ENCODE results near the gene SF3B3. TPM values are rescaled to one million over a fixed set of nuclear protein-coding genes. Genes with fewer than 3 reads are reported as not detected.

SF3B3 gene
- total RNA-seq, 5 donors from 2014 or later (not counting 1 experiment from before 2014, with no cell fraction given), result 202 to 291 (median 264) TPM

DNA sequence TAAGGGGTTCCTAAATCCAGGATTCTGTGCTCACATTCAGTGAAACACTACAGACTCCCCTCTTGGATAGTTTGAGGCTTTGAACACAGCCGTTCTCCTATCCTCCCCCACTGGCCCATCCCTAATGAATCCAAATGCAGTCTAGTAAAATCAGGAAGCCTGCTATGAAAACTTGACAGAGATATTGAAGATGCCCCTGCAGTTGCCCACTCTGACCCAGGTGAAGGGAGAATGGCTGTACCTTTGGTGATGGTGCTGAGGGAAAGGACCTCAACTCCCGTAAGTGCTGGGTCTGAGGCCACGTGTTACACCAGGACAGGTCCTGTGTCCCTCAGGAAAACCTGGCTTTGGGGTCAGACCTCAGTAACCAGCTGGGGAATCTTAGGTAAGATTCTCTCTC, 54.4 kb downstream of the SF3B3 start:
- H3K4me3 Mint-ChIP-seq, result no peak overlapping the region
- no CpG with 5 or more reads among the region's 3 CpGs for WGBS (ENCODE audit: insufficient coverage)
- Histone ChIP-seq H3K9me3 (no peaks in the 10 kb centered on the region), H3K27me3 (replicated peaks in 1 of 2; ENCODE audit: control insufficient read depth in 2 of 2, extremely low read depth in 1 of 2, insufficient read depth in 2 of 2, low read length in 1 of 2) (no peaks in the 10 kb centered on the region), H3K27ac (ENCODE audit: low read length) (no peak overlapping the region), H3K4me3 (ENCODE audit: control insufficient read depth in 1 of 2, extremely low read depth in 1 of 2, low read length in 1 of 2) (no peak overlapping the region), H3K36me3 (ENCODE audit: control insufficient read depth in 2 of 2, extremely low read depth in 1 of 2, insufficient read depth in 1 of 2, low read length in 1 of 2) (peaks cover 2 to 18% of the 10 kb centered on the region in 2 donors), H3K4me1 (ENCODE audit: control insufficient read depth in 1 of 2, extremely low read depth in 1 of 2, insufficient read depth in 2 of 2, low read length in 2 of 2) (peaks cover 0 to 4% of the 10 kb centered on the region in 2 experiments)
- peaks cover 3% of the 10 kb centered on the region for H3K36me3 Mint-ChIP-seq
- no peak for DNase-seq
- CTCF ChIA-PET, result no interaction called here
- H3K9me3 Mint-ChIP-seq, result no peaks in the 10 kb centered on the region
- no peak for ATAC-seq (replicated peaks in 1 of 4)
- H3K27ac Mint-ChIP-seq, result no peak overlapping the region
- no peaks in the 10 kb centered on the region for H3K27me3 Mint-ChIP-seq
- H3K4me1 Mint-ChIP-seq, result peaks cover 4 to 9% (median 6%) of the 10 kb centered on the region in 3 donors
- POLR2A ChIA-PET, result no interaction called here

DNA sequence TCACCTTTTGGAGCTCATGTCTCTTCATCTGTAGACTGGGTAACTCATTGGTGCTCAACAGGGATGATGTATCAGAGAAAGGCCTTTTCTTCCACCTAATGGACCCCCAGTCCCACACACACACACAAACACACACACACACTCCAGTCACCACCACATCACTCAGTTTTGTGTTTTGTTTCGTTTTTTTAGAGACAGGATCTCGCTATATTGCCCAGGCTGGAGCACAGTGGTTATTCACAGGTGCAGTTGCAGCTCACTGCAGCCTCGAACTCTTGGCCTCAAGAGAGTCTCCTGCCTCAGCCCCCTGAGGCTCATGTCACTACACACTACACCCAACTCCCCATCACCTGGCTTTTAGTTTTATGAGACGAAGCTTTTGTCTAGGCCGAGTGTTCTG, 55.6 kb downstream of the SF3B3 start:
- H3K4me1 ChIP-seq (ENCODE audit: control insufficient read depth in 1 of 2, extremely low read depth in 1 of 2, insufficient read depth in 2 of 2, low read length in 2 of 2), result peaks cover 0 to 4% of the 10 kb centered on the region in 2 experiments
- no peak overlapping the region for H3K27ac Mint-ChIP-seq
- H3K4me3 Mint-ChIP-seq, result no peak overlapping the region
- no peaks in the 10 kb centered on the region for H3K9me3 Mint-ChIP-seq
- POLR2A ChIA-PET, result no interaction called here
- H3K9me3 ChIP-seq, result no peaks in the 10 kb centered on the region
- DNase-seq (no peak), ATAC-seq (replicated peaks in 1 of 4) (no peak)
- WGBS (ENCODE audit: insufficient coverage), result 81% methylated on average over 3 of the region's 5 CpGs
- H3K36me3 Mint-ChIP-seq, result no peaks in the 10 kb centered on the region
- H3K36me3 ChIP-seq (ENCODE audit: control insufficient read depth in 2 of 2, extremely low read depth in 1 of 2, insufficient read depth in 1 of 2, low read length in 1 of 2), result peaks cover 2 to 7% of the 10 kb centered on the region in 2 donors
- CTCF ChIA-PET, result no interaction called here
- no peaks in the 10 kb centered on the region for H3K27me3 Mint-ChIP-seq
- H3K4me1 Mint-ChIP-seq, result peaks cover 4 to 9% (median 6%) of the 10 kb centered on the region in 3 donors
- no peaks in the 10 kb centered on the region for H3K27me3 ChIP-seq (replicated peaks in 1 of 2; ENCODE audit: control insufficient read depth in 2 of 2, extremely low read depth in 1 of 2, insufficient read depth in 2 of 2, low read length in 1 of 2)
- H3K4me3 ChIP-seq (ENCODE audit: control insufficient read depth in 1 of 2, extremely low read depth in 1 of 2, low read length in 1 of 2), result no peak overlapping the region
- H3K27ac ChIP-seq (ENCODE audit: low read length), result no peak overlapping the region

DNA sequence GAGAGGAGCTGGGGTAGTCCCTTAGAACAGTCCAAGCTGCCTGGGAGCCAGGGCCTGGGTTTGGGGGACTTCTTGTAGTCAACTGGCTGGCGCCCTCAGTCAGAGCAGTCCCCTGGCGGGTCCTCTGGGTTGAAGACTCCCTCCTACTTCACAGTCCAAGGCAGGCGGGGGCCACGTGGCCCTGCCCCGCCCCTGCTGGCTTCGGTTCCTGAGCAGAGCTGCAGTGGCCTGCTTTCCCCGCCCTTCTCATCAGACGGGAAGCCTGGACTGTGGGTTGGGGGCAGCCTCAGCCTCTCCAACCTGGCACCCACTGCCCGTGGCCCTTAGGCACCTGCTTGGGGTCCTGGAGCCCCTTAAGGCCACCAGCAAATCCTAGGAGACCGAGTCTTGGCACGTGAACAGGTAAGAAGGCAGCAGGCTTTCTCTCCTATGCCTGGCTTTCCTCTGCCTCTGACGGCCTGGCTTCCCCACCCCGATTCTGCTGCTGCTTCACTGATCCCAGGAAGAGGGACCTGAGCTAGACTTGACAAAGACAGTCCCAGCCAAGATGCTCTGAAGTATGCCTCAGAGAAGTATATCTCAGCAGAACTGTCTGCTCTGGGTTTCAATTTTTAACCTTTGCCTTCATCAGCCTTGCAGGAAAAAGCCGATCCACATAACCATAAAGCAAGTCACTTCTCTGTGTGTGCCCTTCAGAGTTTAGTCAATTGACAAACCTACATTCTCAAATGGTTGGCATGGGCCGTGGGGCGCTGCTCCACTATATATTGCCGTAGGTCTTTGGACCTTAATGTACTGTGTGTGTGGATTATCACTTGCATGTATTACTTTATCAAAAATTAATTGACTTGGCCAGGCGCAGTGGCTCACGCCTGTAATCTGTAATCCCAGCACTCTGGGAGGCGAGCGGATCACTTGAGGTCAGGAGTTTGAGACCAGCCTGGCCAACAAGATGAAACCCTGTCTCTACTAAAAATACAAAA, 56.3 kb downstream of the SF3B3 start:
- Mint-ChIP-seq H3K27ac (no peak overlapping the region), H3K4me3 (no peak overlapping the region), H3K36me3 (no peaks in the 10 kb centered on the region), H3K9me3 (no peaks in the 10 kb centered on the region), H3K4me1 (peaks cover 4 to 6% (median 4%) of the 10 kb centered on the region in 3 donors), H3K27me3 (no peaks in the 10 kb centered on the region)
- ChIA-PET CTCF (no interaction called here), POLR2A (no interaction called here)
- Histone ChIP-seq H3K4me1 (ENCODE audit: control insufficient read depth in 1 of 2, extremely low read depth in 1 of 2, insufficient read depth in 2 of 2, low read length in 2 of 2) (peaks cover 0 to 4% of the 10 kb centered on the region in 2 experiments), H3K4me3 (ENCODE audit: control insufficient read depth in 1 of 2, extremely low read depth in 1 of 2, low read length in 1 of 2) (no peak overlapping the region), H3K9me3 (no peaks in the 10 kb centered on the region), H3K36me3 (ENCODE audit: control insufficient read depth in 2 of 2, extremely low read depth in 1 of 2, insufficient read depth in 1 of 2, low read length in 1 of 2) (peaks cover 2% of the 10 kb centered on the region in 2 donors), H3K27ac (ENCODE audit: low read length) (no peak overlapping the region), H3K27me3 (replicated peaks in 1 of 2; ENCODE audit: control insufficient read depth in 2 of 2, extremely low read depth in 1 of 2, insufficient read depth in 2 of 2, low read length in 1 of 2) (no peaks in the 10 kb centered on the region)
- DNase-seq (no peak), ATAC-seq (replicated peaks in 1 of 4) (no peak)
- 72% methylated on average over 13 of the region's 21 CpGs for WGBS (ENCODE audit: insufficient coverage)

DNA sequence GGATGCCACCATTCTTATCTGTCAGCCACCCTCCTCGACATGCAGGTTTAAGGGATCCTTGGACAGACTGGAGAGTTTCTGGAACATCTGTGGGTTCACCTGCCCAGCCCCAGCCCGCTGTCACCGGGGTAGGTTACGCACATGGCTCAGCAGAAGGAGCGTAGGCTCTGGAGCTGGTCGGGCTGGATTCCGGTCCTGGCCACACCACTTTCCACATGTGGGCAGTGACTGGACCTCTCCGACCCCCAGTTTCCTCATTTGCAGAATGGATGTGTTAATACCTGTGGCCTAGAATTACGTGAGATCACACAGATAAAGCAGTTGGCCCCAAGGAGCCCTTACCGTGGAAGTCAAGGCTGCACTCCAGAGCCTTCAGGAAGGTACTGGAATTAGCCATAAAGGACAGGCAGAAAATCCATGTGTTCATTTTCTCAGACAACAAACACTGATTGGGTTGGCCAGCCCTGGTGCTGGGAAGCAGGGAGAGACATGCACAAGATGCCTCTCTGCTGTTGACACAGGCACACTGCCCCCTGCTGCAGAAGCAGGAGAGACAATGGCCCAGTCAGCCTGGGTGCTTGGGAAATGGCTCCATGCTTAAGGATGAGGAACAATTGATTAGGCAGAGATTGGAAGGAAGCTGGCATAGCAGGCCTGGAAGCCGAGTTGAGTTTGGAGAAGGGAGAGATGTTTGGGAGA, 58.8 kb downstream of the SF3B3 start:
- CTCF ChIA-PET, result no interaction called here
- Mint-ChIP-seq H3K36me3 (no peaks in the 10 kb centered on the region), H3K27me3 (no peaks in the 10 kb centered on the region), H3K4me1 (no peaks in the 10 kb centered on the region), H3K27ac (no peak overlapping the region), H3K9me3 (no peaks in the 10 kb centered on the region), H3K4me3 (no peak overlapping the region)
- 85% methylated on average over 9 of the region's 11 CpGs for WGBS (ENCODE audit: insufficient coverage)
- Histone ChIP-seq H3K27me3 (replicated peaks in 1 of 2; ENCODE audit: control insufficient read depth in 2 of 2, extremely low read depth in 1 of 2, insufficient read depth in 2 of 2, low read length in 1 of 2) (peaks cover 0 to 4% of the 10 kb centered on the region in 2 experiments), H3K4me3 (ENCODE audit: control insufficient read depth in 1 of 2, extremely low read depth in 1 of 2, low read length in 1 of 2) (no peak overlapping the region), H3K36me3 (ENCODE audit: control insufficient read depth in 2 of 2, extremely low read depth in 1 of 2, insufficient read depth in 1 of 2, low read length in 1 of 2) (no peaks in the 10 kb centered on the region), H3K4me1 (ENCODE audit: control insufficient read depth in 1 of 2, extremely low read depth in 1 of 2, insufficient read depth in 2 of 2, low read length in 2 of 2) (no peaks in the 10 kb centered on the region), H3K27ac (ENCODE audit: low read length) (no peak overlapping the region), H3K9me3 (no peaks in the 10 kb centered on the region)
- DNase-seq (no peak), ATAC-seq (replicated peaks in 1 of 4) (no peak)
- POLR2A ChIA-PET, result no interaction called here

DNA sequence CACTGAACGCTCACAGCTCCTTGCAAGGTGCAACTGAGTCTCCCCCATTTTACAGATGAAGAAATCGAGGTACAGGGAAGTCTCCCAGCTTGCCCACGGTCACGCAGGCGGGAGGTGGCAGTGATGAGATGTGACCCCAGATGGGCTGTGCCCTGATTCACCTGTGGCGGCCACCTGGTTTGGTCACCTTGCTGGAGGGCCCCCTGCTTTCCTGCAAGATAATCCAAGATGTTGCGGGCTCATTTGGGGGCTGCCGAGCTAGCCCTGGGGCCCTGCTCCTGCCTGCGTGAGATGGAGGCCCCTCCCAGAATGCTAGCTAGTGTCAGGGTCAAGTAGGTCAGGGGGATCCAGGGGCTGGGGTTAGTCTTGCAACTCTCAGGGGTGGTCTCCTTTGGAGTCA, 63.1 kb downstream of the SF3B3 start:
- Histone ChIP-seq H3K27me3 (replicated peaks in 1 of 2; ENCODE audit: control insufficient read depth in 2 of 2, extremely low read depth in 1 of 2, insufficient read depth in 2 of 2, low read length in 1 of 2) (peaks cover 0 to 13% of the 10 kb centered on the region in 2 experiments), H3K4me3 (ENCODE audit: control insufficient read depth in 1 of 2, extremely low read depth in 1 of 2, low read length in 1 of 2) (no peak overlapping the region), H3K9me3 (no peaks in the 10 kb centered on the region), H3K36me3 (ENCODE audit: control insufficient read depth in 2 of 2, extremely low read depth in 1 of 2, insufficient read depth in 1 of 2, low read length in 1 of 2) (no peaks in the 10 kb centered on the region), H3K4me1 (ENCODE audit: control insufficient read depth in 1 of 2, extremely low read depth in 1 of 2, insufficient read depth in 2 of 2, low read length in 2 of 2) (no peaks in the 10 kb centered on the region), H3K27ac (ENCODE audit: low read length) (no peak overlapping the region)
- WGBS (ENCODE audit: insufficient coverage), result 86% methylated on average over 9 of the region's 9 CpGs
- Mint-ChIP-seq H3K27me3 (peaks cover 0 to 4% of the 10 kb centered on the region in 2 donors), H3K36me3 (no peaks in the 10 kb centered on the region), H3K9me3 (no peaks in the 10 kb centered on the region), H3K4me1 (no peaks in the 10 kb centered on the region), H3K4me3 (no peak overlapping the region), H3K27ac (no peak overlapping the region)
- ChIA-PET CTCF (no interaction called here), POLR2A (no interaction called here)
- DNase-seq, result no peak
- ATAC-seq (replicated peaks in 1 of 4), result no peak

DNA sequence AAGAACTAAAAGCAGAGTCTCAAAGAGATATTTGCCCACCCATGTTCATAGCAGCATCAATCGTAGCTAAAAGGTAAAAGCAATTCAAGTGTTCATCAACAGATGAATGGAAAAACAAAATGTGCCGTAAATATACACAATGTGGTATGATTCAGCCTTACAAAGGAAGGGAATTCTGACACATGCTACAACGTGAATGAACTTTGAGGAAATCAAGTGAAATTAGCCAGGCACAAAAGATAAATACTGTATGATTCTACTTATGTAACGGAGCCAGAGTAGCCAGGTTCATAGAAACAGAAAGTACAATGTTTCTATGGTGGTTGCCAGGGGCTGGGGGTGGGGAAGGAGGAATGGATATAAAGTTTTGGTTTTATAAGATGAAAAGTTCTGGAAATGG, 64.9 kb downstream of the SF3B3 start:
- Mint-ChIP-seq H3K36me3 (no peaks in the 10 kb centered on the region), H3K27me3 (peaks cover 0 to 4% of the 10 kb centered on the region in 2 donors), H3K4me3 (no peak overlapping the region), H3K9me3 (no peaks in the 10 kb centered on the region), H3K4me1 (no peaks in the 10 kb centered on the region), H3K27ac (no peak overlapping the region)
- ATAC-seq (replicated peaks in 1 of 4), result no peak
- Histone ChIP-seq H3K9me3 (no peaks in the 10 kb centered on the region), H3K27ac (ENCODE audit: low read length) (no peak overlapping the region), H3K27me3 (replicated peaks in 1 of 2; ENCODE audit: control insufficient read depth in 2 of 2, extremely low read depth in 1 of 2, insufficient read depth in 2 of 2, low read length in 1 of 2) (peaks cover 0 to 15% of the 10 kb centered on the region in 2 experiments), H3K4me1 (ENCODE audit: control insufficient read depth in 1 of 2, extremely low read depth in 1 of 2, insufficient read depth in 2 of 2, low read length in 2 of 2) (no peaks in the 10 kb centered on the region), H3K36me3 (ENCODE audit: control insufficient read depth in 2 of 2, extremely low read depth in 1 of 2, insufficient read depth in 1 of 2, low read length in 1 of 2) (no peaks in the 10 kb centered on the region), H3K4me3 (ENCODE audit: control insufficient read depth in 1 of 2, extremely low read depth in 1 of 2, low read length in 1 of 2) (no peak overlapping the region)
- DNase-seq, result no peak
- ChIA-PET CTCF (no interaction called here), POLR2A (no interaction called here)
- WGBS (ENCODE audit: insufficient coverage), result 60% methylated on average over 4 of the region's 4 CpGs

Measured in T-cell (primary cell).